ENCODE measurements around the gene KRTAP29-1. TPM values are rescaled to one million over a fixed set of nuclear protein-coding genes. Genes with fewer than 3 reads are reported as not detected.

The KRTAP29-1 gene
- total and polyA plus RNA-seq, 2 donors (not counting 1 experiment from before 2014, with no cell fraction given), result not detected

DNA sequence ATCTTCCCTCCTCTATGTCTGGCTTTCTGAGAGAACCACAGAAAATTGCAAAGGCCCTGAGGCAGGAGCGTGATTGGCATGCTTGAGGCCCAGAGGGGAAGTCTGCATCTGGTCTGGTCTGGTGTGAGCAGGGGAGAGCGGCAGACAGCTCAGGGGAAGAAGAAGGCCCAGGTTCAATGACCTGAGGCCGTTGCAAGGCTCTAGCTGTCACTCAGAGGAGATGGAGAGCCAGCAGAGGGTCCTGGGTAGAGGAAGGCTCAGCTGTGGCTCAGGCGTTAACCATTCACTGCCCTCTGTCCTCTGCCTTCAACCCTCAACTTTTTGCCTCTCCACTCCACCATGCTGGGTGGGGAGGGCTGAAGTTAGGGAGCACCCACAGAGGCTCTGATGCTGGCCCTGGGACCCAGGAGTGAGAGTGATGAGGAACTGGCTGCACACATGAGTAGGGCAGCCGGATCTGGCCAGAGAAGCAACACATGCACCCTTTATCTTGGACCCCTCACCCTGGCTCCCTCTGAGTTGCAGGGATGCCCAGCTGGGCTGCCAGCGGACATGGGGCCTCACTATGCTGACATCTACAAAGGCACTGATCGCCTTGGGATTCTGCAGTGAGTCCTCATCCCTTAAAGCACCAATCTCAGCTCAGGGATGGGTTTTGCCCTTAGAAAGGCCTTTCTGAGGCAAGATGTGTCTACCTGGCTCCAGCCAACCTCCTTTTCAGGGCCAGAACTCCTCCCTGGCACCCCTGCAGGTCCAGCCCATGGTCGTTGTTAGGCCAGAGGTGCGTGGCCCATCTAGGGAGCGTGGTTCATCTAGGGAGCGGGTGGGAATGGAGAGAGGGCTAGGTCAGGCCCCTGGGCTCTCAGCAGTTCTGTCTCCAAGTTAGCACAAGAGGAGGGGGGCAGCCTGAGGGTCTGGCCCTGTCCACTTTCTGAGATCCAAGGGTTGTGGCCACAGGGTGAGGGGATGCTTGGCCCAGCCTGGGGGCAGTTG is 20.5 kb upstream of the KRTAP29-1 start:
- Histone ChIP-seq H3K4me3 (replicated peaks in 1 of 4; ENCODE audit: control extremely low read depth in 1 of 4, insufficient read depth in 1 of 4, low read depth in 3 of 4, low read length in 4 of 4) (no peak overlapping the region), H3K9ac (ENCODE audit: insufficient read depth, low read length) (no peak overlapping the region), H3K4me1 (ENCODE audit: control insufficient read depth, extremely low read depth, insufficient read depth, low read length) (peaks cover 5% of the 10 kb centered on the region), H3K9me3 (ENCODE audit: control insufficient read depth, insufficient read depth, low read depth, low read length) (no peaks in the 10 kb centered on the region), H4K20me1 (ENCODE audit: control insufficient read depth, extremely low read depth, insufficient read depth, low read length) (no peaks in the 10 kb centered on the region), H3K36me3 (ENCODE audit: control insufficient read depth, insufficient read depth, low read length) (no peaks in the 10 kb centered on the region), H3K4me2 (ENCODE audit: extremely low read depth, insufficient read depth, low read length) (no peak overlapping the region), H3K27me3 (ENCODE audit: control insufficient read depth, insufficient read depth, low read length) (no peaks in the 10 kb centered on the region), H3K79me2 (ENCODE audit: control insufficient read depth, insufficient read depth, low read length) (no peaks in the 10 kb centered on the region), H3K27ac (ENCODE audit: insufficient read depth, low read length) (no peak overlapping the region), H2AFZ (ENCODE audit: low read length) (no peak overlapping the region)
- DNase-seq (ENCODE audit: low read depth in 2 of 2), result no peak
- TF ChIP-seq, protein P1, sequence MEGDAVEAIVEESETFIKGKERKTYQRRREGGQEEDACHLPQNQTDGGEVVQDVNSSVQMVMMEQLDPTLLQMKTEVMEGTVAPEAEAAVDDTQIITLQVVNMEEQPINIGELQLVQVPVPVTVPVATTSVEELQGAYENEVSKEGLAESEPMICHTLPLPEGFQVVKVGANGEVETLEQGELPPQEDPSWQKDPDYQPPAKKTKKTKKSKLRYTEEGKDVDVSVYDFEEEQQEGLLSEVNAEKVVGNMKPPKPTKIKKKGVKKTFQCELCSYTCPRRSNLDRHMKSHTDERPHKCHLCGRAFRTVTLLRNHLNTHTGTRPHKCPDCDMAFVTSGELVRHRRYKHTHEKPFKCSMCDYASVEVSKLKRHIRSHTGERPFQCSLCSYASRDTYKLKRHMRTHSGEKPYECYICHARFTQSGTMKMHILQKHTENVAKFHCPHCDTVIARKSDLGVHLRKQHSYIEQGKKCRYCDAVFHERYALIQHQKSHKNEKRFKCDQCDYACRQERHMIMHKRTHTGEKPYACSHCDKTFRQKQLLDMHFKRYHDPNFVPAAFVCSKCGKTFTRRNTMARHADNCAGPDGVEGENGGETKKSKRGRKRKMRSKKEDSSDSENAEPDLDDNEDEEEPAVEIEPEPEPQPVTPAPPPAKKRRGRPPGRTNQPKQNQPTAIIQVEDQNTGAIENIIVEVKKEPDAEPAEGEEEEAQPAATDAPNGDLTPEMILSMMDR (conservative IDR thresholded peaks at IDR 0.05 in 1 of 2, IDR thresholded peaks at IDR 0.05 in 1 of 2; ENCODE audit: low read depth in 1 of 2, low read length in 2 of 2), result no peak
- TF ChIP-seq EZH2 (IDR thresholded peaks at IDR 0.05; ENCODE audit: low read length, missing control alignments), result no peak

GRCh38 chr17:41322094-41322902 is 19.6 kb upstream of the KRTAP29-1 start:
- no peak for TF ChIP-seq EZH2 (IDR thresholded peaks at IDR 0.05; ENCODE audit: low read length, missing control alignments)
- TF ChIP-seq, protein P1 (conservative IDR thresholded peaks at IDR 0.05 in 1 of 2, IDR thresholded peaks at IDR 0.05 in 1 of 2; ENCODE audit: low read depth in 1 of 2, low read length in 2 of 2), result peak; percentile 90
- H3K79me2 ChIP-seq (ENCODE audit: control insufficient read depth, insufficient read depth, low read length), result no peaks in the 10 kb centered on the region
- H3K27ac ChIP-seq (ENCODE audit: insufficient read depth, low read length), result no peak overlapping the region
- H2AFZ ChIP-seq (ENCODE audit: low read length), result peak overlapping the region; percentile 64
- H3K9me3 ChIP-seq (ENCODE audit: control insufficient read depth, insufficient read depth, low read depth, low read length), result no peaks in the 10 kb centered on the region
- H3K4me1 ChIP-seq (ENCODE audit: control insufficient read depth, extremely low read depth, insufficient read depth, low read length), result peaks cover 5% of the 10 kb centered on the region
- H3K4me2 ChIP-seq (ENCODE audit: extremely low read depth, insufficient read depth, low read length), result no peak overlapping the region
- no peaks in the 10 kb centered on the region for H4K20me1 ChIP-seq (ENCODE audit: control insufficient read depth, extremely low read depth, insufficient read depth, low read length)
- no peaks in the 10 kb centered on the region for H3K36me3 ChIP-seq (ENCODE audit: control insufficient read depth, insufficient read depth, low read length)
- H3K4me3 ChIP-seq (replicated peaks in 1 of 4; ENCODE audit: control extremely low read depth in 1 of 4, insufficient read depth in 1 of 4, low read depth in 3 of 4, low read length in 4 of 4), result no peak overlapping the region
- no peaks in the 10 kb centered on the region for H3K27me3 ChIP-seq (ENCODE audit: control insufficient read depth, insufficient read depth, low read length)
- peak; percentile 62 to 68 for DNase-seq (ENCODE audit: low read depth in 2 of 2)
- H3K9ac ChIP-seq (ENCODE audit: insufficient read depth, low read length), result no peak overlapping the region

- H3K4me3 ChIP-seq (replicated peaks in 1 of 4; ENCODE audit: control extremely low read depth in 1 of 4, insufficient read depth in 1 of 4, low read depth in 3 of 4, low read length in 4 of 4), result no peak overlapping the region
- no peak overlapping the region for H2AFZ ChIP-seq (ENCODE audit: low read length)
- no peaks in the 10 kb centered on the region for H3K79me2 ChIP-seq (ENCODE audit: control insufficient read depth, insufficient read depth, low read length)
- DNase-seq (ENCODE audit: low read depth in 2 of 2), result no peak
- H3K4me2 ChIP-seq (ENCODE audit: extremely low read depth, insufficient read depth, low read length), result no peak overlapping the region
- H3K27ac ChIP-seq (ENCODE audit: insufficient read depth, low read length), result no peak overlapping the region
- H3K27me3 ChIP-seq (ENCODE audit: control insufficient read depth, insufficient read depth, low read length), result peaks cover 3% of the 10 kb centered on the region
- no peaks in the 10 kb centered on the region for H3K36me3 ChIP-seq (ENCODE audit: control insufficient read depth, insufficient read depth, low read length)
- TF ChIP-seq, protein P1 (conservative IDR thresholded peaks at IDR 0.05 in 1 of 2, IDR thresholded peaks at IDR 0.05 in 1 of 2; ENCODE audit: low read depth in 1 of 2, low read length in 2 of 2), result no peak
- no peak for TF ChIP-seq EZH2 (IDR thresholded peaks at IDR 0.05; ENCODE audit: low read length, missing control alignments)
- H3K9me3 ChIP-seq (ENCODE audit: control insufficient read depth, insufficient read depth, low read depth, low read length), result no peaks in the 10 kb centered on the region
- no peaks in the 10 kb centered on the region for H4K20me1 ChIP-seq (ENCODE audit: control insufficient read depth, extremely low read depth, insufficient read depth, low read length)
- no peak overlapping the region for H3K9ac ChIP-seq (ENCODE audit: insufficient read depth, low read length)
- peaks cover 5% of the 10 kb centered on the region for H3K4me1 ChIP-seq (ENCODE audit: control insufficient read depth, extremely low read depth, insufficient read depth, low read length)
Measured at GRCh38 chr17:41318231-41318630, 15.6 kb upstream of the KRTAP29-1 start.

Data from fibroblast of lung (primary cell).